Kasumi-1 (cell line): ENCODE measurements around the gene CST8.
"Not testable (repeated sequence)": the region's sequence is repeated elsewhere in the genome, so short reads cannot be mapped to it uniquely, and the experiment has no call there.

Source experiments
- DNase-seq, 2 experiments: peaks; one replicate each; lab custom pipeline; 2025; lab: John Stamatoyannopoulos, UW

Gene CST8, protein sequence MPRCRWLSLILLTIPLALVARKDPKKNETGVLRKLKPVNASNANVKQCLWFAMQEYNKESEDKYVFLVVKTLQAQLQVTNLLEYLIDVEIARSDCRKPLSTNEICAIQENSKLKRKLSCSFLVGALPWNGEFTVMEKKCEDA

GRCh38 chr20:23490817-23491216 lies at the start of gene CST8:
TSS of gene CST8 (plus strand) at chr20:23491117. CDS start at chr20:23491668, 551 bp downstream.
- no peak for DNase-seq

- DNase-seq = peak; percentile 50 to 52
Measured at GRCh38 chr20:23441850-23442313, 49.0 kb upstream of the CST8 start.

GRCh38 chr20:23442436-23442835 lies 48.5 kb upstream of the CST8 start:
- no peak for DNase-seq

DNA sequence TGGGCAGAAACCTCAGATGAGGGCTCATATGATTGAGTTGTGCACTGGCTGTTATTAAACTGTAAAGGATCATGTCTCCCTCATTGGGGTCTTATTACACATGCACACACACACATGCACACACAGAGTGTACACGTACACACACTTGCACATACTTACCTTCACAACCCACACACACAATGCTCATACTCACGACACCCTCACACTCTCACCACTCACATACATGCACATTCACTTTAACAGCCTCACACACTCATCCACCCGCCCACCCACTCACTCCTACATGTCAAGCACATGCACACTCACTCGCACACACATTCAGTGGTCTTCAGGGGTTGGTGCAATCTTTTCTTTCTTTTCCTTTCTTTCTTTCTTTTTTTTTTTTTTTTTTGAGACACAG lies 46.1 kb upstream of the CST8 start:
- no peak for DNase-seq

- no peak for DNase-seq
Measured at GRCh38 chr20:23445596-23446217, 45.2 kb upstream of the CST8 start.

DNA sequence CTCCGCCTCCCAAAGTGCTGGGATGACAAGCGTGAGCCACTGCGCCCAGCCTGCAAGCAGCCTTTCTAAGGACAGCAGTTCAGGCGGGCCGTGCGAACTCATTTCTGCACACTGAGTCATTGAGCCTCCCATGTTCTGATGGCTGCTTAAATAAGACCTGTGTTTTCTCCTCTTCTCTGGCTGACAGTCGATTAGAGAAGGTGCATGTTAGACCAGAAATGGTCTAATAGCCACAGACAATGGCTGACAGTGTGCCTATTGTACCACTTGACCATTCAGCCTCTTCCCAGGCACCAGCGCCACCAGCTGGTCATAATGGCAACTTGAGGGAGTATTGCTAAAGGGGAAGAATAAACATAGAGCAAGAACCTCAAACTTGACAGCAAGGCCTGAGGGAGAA lies 44.4 kb upstream of the CST8 start:
- peak; percentile 25 to 42 for DNase-seq

GRCh38 chr20:23448167-23448566 lies 42.8 kb upstream of the CST8 start:
- no peak for DNase-seq

- peak; percentile 38 to 54 for DNase-seq
Measured at GRCh38 chr20:23449421-23449820, 41.5 kb upstream of the CST8 start.

DNA sequence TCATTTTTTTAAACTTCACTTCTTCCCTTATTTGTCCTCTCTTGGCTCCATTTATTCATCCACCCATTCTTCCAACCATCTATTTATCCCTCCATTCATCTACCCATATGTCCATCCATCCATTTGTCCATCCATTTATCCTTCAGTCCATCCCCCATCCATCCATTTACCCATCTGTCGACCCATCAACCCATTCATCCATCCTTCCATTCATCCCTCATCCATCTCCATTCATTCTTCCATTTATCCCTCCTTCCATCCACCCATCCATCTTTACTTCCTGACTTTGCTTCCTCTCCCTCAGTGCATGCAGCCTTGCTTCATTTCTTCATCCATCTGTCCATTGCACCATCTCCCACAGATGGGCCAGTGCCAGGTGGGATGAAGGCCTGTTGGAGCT lies 40.0 kb upstream of the CST8 start:
- DNase-seq = no peak

- no peak for DNase-seq
Measured at GRCh38 chr20:23451956-23452487, 38.9 kb upstream of the CST8 start.

DNA sequence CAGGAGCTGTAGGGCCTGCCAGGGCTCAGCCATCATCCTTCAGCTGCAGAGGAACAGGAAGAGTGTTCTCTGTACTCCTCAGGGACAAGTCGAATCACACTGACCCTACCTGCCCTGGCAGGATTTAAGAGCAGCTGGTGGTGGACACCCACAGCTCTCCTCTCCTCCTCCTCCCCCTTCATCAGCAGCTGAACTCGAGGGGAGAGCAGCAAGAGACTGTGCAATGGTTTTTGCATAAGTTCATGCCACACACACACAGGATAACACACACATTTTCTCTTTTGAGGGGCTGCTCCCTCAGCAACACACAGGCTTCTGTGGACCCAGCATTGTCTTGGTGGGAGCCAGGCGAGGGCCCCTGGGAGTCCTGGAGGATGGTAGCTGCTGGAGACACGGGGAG lies 38.1 kb upstream of the CST8 start, which contains the start of gene CST11:
Gene CST11, minus strand, starts transcription at position 101 of the 400 bp plus-strand sequence. Its CDS starts 65 bp downstream, at position 36.
- DNase-seq = no peak

GRCh38 chr20:23453549-23454543 lies 37.1 kb upstream of the CST8 start:
- DNase-seq = no peak

DNA sequence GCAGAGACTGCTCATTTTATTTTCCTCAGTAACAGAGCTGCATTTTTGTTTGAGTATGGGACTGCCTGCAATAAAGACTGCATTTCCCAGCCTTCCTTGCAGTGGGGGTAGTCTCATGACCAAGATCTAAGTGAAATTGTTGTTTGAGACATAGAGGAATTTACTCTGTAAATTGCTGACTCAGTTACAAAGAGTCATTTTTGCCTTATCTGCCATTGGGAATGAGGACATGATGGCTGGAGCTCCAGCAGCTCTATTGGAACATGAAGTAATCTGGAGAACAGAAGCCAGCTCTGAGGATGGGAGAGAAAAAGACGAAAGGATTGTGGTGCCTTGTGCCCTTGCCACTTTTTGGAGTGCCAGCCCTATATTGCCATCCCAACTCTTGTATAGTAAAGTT lies 36.1 kb upstream of the CST8 start:
- DNase-seq = no peak

DNA sequence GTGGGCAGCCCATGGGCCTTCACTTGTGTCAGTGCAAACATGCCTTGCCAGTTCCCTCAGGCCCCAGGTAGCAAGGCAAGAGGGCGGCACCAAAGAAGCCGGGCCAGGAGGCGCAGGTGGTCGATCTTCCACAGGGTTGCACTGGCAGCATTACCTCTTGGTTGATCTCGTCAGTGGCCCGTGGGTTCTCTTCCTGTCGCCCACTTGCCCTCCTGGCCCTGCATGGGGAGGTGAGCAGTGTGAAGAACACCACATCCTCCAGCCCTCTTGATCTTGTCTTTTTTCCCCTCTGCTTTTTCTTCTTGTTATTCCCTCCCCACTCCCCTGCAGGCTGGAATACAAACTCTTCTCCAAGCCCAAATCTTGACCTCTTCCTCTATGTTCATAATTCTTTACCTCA lies 35.3 kb upstream of the CST8 start:
- DNase-seq = no peak

- DNase-seq = no peak
Measured at GRCh38 chr20:23456409-23456808, 34.5 kb upstream of the CST8 start.

- DNase-seq = no peak
Measured at GRCh38 chr20:23456873-23457272, 34.0 kb upstream of the CST8 start.

- no peak for DNase-seq
Measured at GRCh38 chr20:23459461-23460150, 31.3 kb upstream of the CST8 start.

DNA sequence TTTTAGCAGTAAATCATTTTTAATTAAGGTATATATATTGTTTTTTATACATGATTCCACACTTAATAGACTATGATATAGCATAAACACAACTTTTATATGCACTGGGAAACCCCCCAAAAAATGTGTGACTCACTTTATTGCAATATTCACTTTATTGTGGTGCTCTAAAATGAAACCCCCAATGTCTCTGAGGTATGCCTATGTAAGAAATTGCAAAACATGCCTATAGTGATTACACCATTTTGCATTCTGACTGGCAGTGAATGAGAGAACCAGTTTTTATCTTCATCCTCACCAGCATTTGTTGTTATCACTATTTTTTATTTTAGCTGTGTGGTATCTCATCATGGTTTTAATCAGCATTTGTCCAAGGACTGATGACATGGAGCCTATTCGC lies 29.7 kb upstream of the CST8 start:
- no peak for DNase-seq

DNA sequence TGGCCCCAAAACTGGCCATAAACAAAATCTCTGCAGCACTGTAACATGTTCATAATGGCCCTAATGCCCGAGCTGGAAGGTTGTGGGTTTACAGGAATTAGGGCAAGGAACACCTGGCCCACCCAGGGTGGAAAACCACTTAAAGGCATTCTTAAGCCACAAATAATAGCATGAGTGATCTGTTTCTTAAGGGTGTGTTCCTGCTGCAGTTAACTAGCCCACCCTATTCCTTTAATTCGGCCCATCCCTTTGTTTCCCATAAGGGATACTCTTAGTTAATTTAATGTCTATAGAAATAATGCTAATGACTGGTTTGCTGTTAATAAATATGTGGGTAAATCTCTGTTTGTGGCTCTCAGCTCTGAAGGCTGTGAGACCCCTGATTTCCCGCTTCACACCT lies 24.0 kb upstream of the CST8 start:
- DNase-seq = not testable (repeated sequence)

DNA sequence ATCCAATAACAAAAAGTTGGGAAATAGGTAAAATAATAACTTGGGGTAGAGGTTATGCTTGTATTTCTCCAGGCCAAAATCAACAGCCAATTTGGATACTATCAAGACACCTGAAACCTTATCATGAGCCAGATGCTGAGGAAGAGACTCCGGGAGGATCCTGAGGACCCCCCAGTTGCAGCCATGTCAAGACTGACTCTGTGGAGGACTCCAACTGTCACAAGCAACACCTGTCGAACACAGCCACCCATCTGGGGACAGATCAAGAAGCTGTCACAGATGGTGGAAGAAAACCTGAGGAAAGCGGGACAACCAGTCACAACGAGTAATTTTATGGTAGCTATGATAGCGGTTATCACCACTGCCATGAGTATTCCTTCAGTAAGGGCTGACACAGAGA lies 18.6 kb upstream of the CST8 start:
- not testable (repeated sequence) for DNase-seq

DNA sequence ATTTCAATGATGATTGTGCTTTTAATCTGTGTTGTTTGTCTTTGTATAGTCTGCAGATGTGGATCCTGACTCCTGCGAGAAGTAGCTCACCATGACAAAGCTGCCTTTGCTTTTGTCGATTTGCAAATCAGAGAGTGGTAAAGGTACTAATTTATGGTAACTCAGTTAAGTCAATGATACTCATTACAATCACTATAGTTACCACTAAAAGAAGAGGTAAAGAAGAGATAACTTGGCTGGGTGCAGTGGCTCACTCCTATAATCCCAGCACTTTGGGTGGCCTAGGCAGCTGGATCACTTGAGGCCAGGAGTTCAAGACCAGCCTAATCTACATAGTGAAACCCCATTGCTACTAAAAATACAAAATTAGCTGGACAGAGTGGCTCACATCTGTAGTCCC lies 17.6 kb upstream of the CST8 start:
- not testable (repeated sequence) for DNase-seq

- DNase-seq = no peak
Measured at GRCh38 chr20:23475395-23475794, 15.5 kb upstream of the CST8 start.
